Body of pancreas (tissue), 4 donors: ENCODE data around the gene TECR. TPM values are rescaled to one million over a fixed set of nuclear protein-coding genes. Genes with fewer than 3 reads are reported as not detected.

Source experiments
- ATAC-seq: fragments of 150-250 bp; one replicate; pipeline ENCODE4 v1.9.1; 2016
- DNase-seq, 4 donors: peaks; one replicate each; pipeline ENCODE4 v3.0.0-alpha.2; 2019
- H3K27ac ChIP-seq, 4 donors: fragments of 200-600 bp; sonication (generic); 1 replicate in 3 of 4; 2 replicates in 1 of 4; pipeline versions ENCODE4 v1.5.1 to v1.6.1; 2016 to 2019; ENCODE audit warnings: mild to moderate bottlenecking in 1 of 4, mixed read lengths in 1 of 4, moderate library complexity in 1 of 4
- H3K27me3 ChIP-seq, 2 donors: fragments of 200-600 bp; sonication (generic); one replicate each; pipeline ENCODE4 v1.6.0; 2016; ENCODE audit warnings: mild to moderate bottlenecking in 1 of 2
- H3K36me3 ChIP-seq, 2 donors: fragments of 200-600 bp; sonication (generic); replicated peaks in 1 of 2; 2 replicates each; pipeline ENCODE4 v1.5.1; 2016; ENCODE audit warnings: low read depth in 2 of 2; ENCODE audit not compliant: insufficient read depth in 1 of 2
- H3K4me1 ChIP-seq: fragments of 200-600 bp; sonication (generic); one replicate; pipeline ENCODE4 v1.6.0; 2016
- H3K4me3 ChIP-seq, 2 donors: fragments of 200-600 bp; sonication (generic); 1 replicate in 1 of 2; 2 replicates in 1 of 2; pipeline ENCODE4 v1.5.1; 2016 to 2019
- H3K9me3 ChIP-seq, 3 donors: fragments of 200-600 bp; sonication (generic); 1 replicate in 2 of 3; 2 replicates in 1 of 3; pipeline ENCODE4 v1.5.1; 2016
- POLR2A ChIP-seq, 3 donors: fragments of 450-650 bp; IDR thresholded peaks; one replicate each; pipeline ENCODE4 v1.6.1; 2016; ENCODE audit warnings: antibody characterized with exemption in 3 of 3, mild to moderate bottlenecking in 2 of 3
- WGBS, 2 donors: methylation state at CpG; one replicate each; pipeline ENCODE4 v1.1.5; 2017; 5-methylcytosine and 5-hydroxymethylcytosine counted together
- intact Hi-C: fragments of 100-400 bp; cut with DNase I; formaldehyde crosslinking; loops from one replicate; pipeline ENCODE4 v1.15.1; 2023
- total RNA-seq, 2 donors: library from RNA; depleted of rRNA; stranded (reverse); fragments of >200 nt; gene quantifications; one replicate each; pipeline ENCODE4 v1.1.0, GENCODE V29; 2016
- TF ChIP-seq, protein P1 (sequence below), 7 experiments: fragments of 450-650 bp in 4 of 7; fragments of 200-600 bp in 3 of 7; sonication (generic) in 3 of 7; IDR thresholded peaks; one replicate each; pipeline ENCODE4 v1.5.1; 2016 to 2019; ENCODE audit warnings: antibody characterized with exemption in 7 of 7

The TECR gene
- total RNA-seq, 2 donors from 2014 or later: 26.2 to 28.7 TPM

DNA sequence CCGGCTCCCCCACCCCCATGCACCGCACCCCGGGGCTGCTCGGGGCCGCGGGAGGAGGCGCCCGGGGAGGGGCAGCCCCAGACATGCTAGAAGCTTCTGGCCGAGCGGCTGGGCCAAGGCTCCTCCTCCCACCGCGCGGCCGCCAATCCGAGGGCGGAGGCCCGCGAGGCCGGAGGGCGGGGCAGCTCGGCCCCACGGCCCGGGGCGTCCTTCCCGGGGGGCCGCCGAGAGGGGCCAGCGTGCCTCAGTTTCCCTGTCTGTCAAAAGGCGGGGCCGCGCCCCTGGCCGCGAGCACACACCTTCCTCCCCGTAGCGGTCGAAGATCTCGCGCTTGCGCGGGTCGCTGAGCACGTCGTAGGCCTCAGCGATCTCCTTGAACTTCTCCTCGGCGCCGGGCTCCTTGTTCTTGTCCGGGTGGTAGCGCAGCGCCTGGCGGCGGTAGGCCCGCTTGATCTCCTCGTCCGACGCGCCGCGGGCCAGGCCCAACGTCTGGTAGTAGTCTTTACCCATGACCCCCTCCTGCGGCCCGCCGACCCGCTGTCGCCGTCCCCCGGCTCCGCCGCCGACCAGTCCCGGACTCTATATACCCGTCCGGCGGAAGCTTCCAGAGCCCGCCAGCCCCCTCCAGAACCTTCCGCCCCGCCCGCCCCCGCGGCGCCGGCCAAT, 11.4 kb upstream of the TECR start, which contains the start of gene DNAJB1:
Gene DNAJB1 (minus strand): TSS at position 558 of the 666 bp plus-strand sequence. CDS start 48 bp downstream, at position 510.
- peaks cover 7 to 14% of the 10 kb centered on the region in 2 donors for H3K36me3 ChIP-seq
- ATAC-seq (peak; percentile 70), DNase-seq (peak; percentile 76 to 83 (median 82))
- peak within 1 kb of the TSS; percentile 94 to 100 (median 99) for H3K27ac ChIP-seq
- 0% methylated on average over 46 of the region's 82 CpGs; no CpG with 5 or more reads in 1 of the 2 donors for WGBS, 2 donors
- no peaks in the 10 kb centered on the region for H3K27me3 ChIP-seq
- H3K4me1 ChIP-seq: peaks cover 58% of the 10 kb centered on the region
- intact Hi-C loops: no loop called here
- TF ChIP-seq, protein P1, sequence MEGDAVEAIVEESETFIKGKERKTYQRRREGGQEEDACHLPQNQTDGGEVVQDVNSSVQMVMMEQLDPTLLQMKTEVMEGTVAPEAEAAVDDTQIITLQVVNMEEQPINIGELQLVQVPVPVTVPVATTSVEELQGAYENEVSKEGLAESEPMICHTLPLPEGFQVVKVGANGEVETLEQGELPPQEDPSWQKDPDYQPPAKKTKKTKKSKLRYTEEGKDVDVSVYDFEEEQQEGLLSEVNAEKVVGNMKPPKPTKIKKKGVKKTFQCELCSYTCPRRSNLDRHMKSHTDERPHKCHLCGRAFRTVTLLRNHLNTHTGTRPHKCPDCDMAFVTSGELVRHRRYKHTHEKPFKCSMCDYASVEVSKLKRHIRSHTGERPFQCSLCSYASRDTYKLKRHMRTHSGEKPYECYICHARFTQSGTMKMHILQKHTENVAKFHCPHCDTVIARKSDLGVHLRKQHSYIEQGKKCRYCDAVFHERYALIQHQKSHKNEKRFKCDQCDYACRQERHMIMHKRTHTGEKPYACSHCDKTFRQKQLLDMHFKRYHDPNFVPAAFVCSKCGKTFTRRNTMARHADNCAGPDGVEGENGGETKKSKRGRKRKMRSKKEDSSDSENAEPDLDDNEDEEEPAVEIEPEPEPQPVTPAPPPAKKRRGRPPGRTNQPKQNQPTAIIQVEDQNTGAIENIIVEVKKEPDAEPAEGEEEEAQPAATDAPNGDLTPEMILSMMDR (IDR thresholded peaks at IDR 0.05): peak in 1 of 7 experiments; percentile 7
- TF ChIP-seq POLR2A (IDR thresholded peaks at IDR 0.05): peak; percentile 95 to 99 (median 99)
- H3K4me3 ChIP-seq: peak within 1 kb of the TSS; percentile 72 to 87
- no peaks in the 10 kb centered on the region for H3K9me3 ChIP-seq

DNA sequence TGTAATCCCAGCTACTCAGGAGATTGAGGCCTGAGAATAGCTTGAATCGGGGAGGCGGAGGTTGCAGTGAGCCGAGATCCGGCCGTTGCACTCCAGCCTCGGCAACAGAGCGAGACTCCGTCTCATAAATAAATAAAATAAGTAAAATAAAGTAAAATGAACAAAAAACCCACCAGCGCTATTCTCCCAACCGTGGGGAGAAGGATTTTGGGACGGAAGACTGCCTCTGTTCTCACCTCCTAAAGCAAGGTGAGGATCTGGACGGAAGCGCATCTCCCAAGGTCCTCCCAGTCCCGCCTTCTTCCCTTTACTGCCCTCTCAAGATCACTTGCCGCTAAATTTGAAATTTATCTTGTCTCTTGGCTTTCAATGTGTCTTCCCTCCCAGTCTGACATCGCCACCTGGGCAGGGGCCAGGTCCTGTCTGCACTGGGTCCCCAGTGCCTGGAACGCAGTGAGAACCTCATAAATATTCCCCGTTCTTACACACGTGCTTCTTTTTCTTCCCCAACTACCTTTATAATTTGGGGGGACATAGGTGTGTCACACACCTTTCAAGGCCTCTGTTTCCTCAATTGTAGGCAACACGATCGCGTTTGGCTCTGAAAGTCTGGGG, 10.0 kb upstream of the TECR start:
- Histone ChIP-seq H3K4me3 (no peak overlapping the region), H3K4me1 (peaks cover 44% of the 10 kb centered on the region), H3K27ac (peak overlapping the region; percentile 92 to 100 (median 99)), H3K27me3 (no peaks in the 10 kb centered on the region), H3K36me3 (peaks cover 7 to 14% of the 10 kb centered on the region in 2 donors), H3K9me3 (no peaks in the 10 kb centered on the region)
- no peak for DNase-seq
- intact Hi-C loops: no loop called here
- no peak for ATAC-seq
- TF ChIP-seq POLR2A (IDR thresholded peaks at IDR 0.05): no peak
- TF ChIP-seq, protein P1 (IDR thresholded peaks at IDR 0.05): no peak
- 84 to 88% methylated on average over 22 of the region's 22 CpGs for WGBS, 2 donors

DNA sequence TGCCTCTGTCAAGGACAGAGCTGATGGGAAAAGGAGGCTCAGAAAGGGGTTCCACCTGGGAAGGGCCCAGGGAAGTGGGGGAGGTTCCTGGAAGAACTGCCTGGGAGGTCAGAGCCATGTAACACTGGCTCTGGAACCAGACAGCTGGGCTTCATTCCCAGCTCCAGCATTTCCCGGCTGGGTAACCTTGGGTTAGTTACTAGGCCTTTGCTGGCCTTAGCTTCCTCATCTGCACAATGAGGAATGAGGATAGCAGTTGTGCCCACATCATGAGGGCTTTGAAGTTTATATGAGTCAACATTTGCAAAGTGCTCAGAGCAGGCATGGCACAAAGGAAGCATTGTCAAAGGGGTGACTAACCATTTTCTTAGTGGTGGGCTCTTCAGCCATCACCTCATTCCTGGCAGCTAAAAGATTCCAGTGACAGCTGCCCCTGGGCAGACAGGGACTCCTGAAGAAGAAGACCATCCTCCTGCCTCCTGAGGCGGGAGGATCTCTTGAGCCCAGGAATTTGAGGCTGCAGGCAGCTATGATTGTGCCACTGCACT, 9.5 kb upstream of the TECR start:
- DNase-seq (peak; percentile 36 to 75 (median 44)), ATAC-seq (no peak)
- Histone ChIP-seq H3K27ac (peak overlapping the region; percentile 23 to 100 (median 99)), H3K4me1 (peaks cover 39% of the 10 kb centered on the region), H3K36me3 (peaks cover 7 to 9% of the 10 kb centered on the region in 2 donors), H3K4me3 (no peak overlapping the region), H3K9me3 (no peaks in the 10 kb centered on the region), H3K27me3 (no peaks in the 10 kb centered on the region)
- intact Hi-C loops: no loop called here
- TF ChIP-seq, protein P1 (IDR thresholded peaks at IDR 0.05): no peak
- TF ChIP-seq POLR2A (IDR thresholded peaks at IDR 0.05): no peak
- 14 to 50% methylated on average over 1 to 2 of the region's 2 CpGs for WGBS, 2 donors

DNA sequence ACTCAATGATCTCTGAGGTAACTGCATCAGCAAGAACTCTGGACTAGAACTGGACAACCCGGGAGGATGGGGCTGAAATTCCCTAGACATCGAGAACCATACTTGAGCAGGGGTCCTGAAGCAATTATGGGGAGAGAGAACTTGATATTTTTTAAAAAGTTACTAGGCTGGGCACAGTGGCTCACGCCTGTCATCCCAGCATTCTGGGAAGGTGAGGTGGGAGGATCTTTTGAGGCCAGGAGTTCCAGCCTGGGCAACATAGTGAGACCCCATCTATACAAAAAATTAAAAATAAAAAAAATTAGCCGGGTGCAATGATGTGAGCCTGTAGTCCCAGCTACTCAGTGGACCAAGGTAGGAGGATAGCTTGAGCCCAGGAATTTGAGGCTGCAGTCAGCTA, 8.9 kb upstream of the TECR start:
- Histone ChIP-seq H3K27me3 (no peaks in the 10 kb centered on the region), H3K27ac (peak overlapping the region in 2 of 4 donors; percentile 99), H3K9me3 (no peaks in the 10 kb centered on the region), H3K4me3 (no peak overlapping the region), H3K36me3 (peaks cover 3% of the 10 kb centered on the region in 2 donors), H3K4me1 (peaks cover 32% of the 10 kb centered on the region)
- ATAC-seq (no peak), DNase-seq (no peak)
- WGBS, 2 donors: 86 to 88% methylated on average over 3 to 4 of the region's 4 CpGs
- TF ChIP-seq, protein P1 (IDR thresholded peaks at IDR 0.05): no peak
- no peak for TF ChIP-seq POLR2A (IDR thresholded peaks at IDR 0.05)
- intact Hi-C loops: no loop called here
